22Rv1 (cell line): Measurements from ENCODE around the gene MCHR1.

Source experiments
- H3K27ac ChIP-seq: fragments of 450-650 bp; 2 replicates; pipeline ENCODE4 v1.5.1; 2017
- ZFX ChIP-seq: fragments of 450-650 bp; IDR thresholded peaks from 2 replicates; pipeline ENCODE4 v1.6.1; 2017; ENCODE audit warnings: antibody characterized with exemption, borderline replicate concordance
- TF ChIP-seq, protein P1 (sequence below): fragments of 450-650 bp; IDR thresholded peaks from 2 replicates; pipeline ENCODE4 v1.5.1; 2017; ENCODE audit warnings: mild to moderate bottlenecking

MCHR1 gene

GRCh38 chr22:40721266-40721665 is 42.0 kb downstream of the MCHR1 start:
- TF ChIP-seq, protein P1, sequence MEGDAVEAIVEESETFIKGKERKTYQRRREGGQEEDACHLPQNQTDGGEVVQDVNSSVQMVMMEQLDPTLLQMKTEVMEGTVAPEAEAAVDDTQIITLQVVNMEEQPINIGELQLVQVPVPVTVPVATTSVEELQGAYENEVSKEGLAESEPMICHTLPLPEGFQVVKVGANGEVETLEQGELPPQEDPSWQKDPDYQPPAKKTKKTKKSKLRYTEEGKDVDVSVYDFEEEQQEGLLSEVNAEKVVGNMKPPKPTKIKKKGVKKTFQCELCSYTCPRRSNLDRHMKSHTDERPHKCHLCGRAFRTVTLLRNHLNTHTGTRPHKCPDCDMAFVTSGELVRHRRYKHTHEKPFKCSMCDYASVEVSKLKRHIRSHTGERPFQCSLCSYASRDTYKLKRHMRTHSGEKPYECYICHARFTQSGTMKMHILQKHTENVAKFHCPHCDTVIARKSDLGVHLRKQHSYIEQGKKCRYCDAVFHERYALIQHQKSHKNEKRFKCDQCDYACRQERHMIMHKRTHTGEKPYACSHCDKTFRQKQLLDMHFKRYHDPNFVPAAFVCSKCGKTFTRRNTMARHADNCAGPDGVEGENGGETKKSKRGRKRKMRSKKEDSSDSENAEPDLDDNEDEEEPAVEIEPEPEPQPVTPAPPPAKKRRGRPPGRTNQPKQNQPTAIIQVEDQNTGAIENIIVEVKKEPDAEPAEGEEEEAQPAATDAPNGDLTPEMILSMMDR, result no peak
- no peak for TF ChIP-seq ZFX
- H3K27ac ChIP-seq, result no peak overlapping the region

- TF ChIP-seq ZFX, result no peak
- TF ChIP-seq, protein P1, result no peak
These were observed 44.2 kb downstream of the MCHR1 start for GRCh38 chr22:40723396-40723933.

GRCh38 chr22:40726514-40726913 is 47.2 kb downstream of the MCHR1 start:
- TF ChIP-seq ZFX, result no peak
- TF ChIP-seq, protein P1, result no peak
- H3K27ac ChIP-seq, result no peak overlapping the region

More at GRCh38 chr22:40723396-40723933, 44.2 kb downstream of the MCHR1 start:
- H3K27ac ChIP-seq, result no peak overlapping the region

- TF ChIP-seq, protein P1, result no peak
- no peak for TF ChIP-seq ZFX
- H3K27ac ChIP-seq, result no peak overlapping the region
These were observed 48.0 kb downstream of the MCHR1 start for GRCh38 chr22:40727070-40727963.

DNA sequence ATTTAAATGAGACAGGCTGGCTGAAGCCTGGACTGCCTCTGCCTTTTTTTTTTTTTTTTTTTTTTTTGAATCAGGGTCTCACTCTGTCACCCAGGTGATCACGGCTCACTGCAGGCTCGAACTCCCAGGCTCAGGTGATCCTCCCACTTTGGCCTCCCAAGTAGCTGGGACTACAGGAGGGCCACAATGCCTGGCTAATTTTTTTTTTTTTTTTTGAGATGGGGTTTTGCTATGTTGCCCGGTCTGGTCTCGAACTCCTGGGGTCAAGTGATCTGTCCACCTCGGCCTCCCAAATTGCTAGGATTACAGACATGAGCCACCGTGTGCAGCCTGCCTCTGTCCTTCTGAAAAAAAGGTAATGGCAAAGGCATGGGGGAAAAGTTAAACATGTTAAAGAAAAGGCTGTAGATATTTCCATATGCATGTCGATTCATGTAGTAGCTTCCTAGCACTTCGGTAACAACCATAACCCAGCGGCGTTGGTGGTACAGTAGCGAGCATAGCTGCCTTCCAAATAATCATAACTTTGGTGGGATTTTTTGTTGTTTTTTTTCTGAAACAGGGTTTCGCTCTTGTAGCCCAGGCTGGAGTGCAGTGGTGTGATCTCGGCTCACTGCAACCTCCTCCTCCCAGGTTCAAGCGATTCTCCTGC is 48.8 kb downstream of the MCHR1 start:
- H3K27ac ChIP-seq, result no peak overlapping the region
- TF ChIP-seq, protein P1, result no peak
- TF ChIP-seq ZFX, result no peak

GRCh38 chr22:40728731-40729189 is 49.5 kb downstream of the MCHR1 start:
- H3K27ac ChIP-seq, result no peak overlapping the region
- TF ChIP-seq, protein P1, result no peak
- no peak for TF ChIP-seq ZFX

GRCh38 chr22:40729284-40729683 is 50.0 kb downstream of the MCHR1 start:
- TF ChIP-seq ZFX, result no peak
- TF ChIP-seq, protein P1, result no peak
- H3K27ac ChIP-seq, result no peak overlapping the region
